GM11168 (cell line): ENCODE measurements around the gene SCN4A.
"Not testable (repeated sequence)": the region's sequence is repeated elsewhere in the genome, so short reads cannot be mapped to it uniquely, and the experiment has no call there.

Source experiments
- in situ Hi-C: fragments of 300-500 bp; cut with MboI; formaldehyde crosslinking; loops from one replicate; pipeline ENCODE4 v1.12.0; 2022; ENCODE audit warnings: low sequenced_read_pairs; ENCODE audit not compliant: unreplicated experiment

The SCN4A gene

GRCh38 chr17:63925615-63926014 is 47.1 kb downstream of the SCN4A start:
- in situ Hi-C loops: loop anchor here (25.0 kb wide), 1 partner anchor 212 kb away; the partner anchor contains the start of gene ERN1

GRCh38 chr17:63922402-63922801 is 50.3 kb downstream of the SCN4A start:
- in situ Hi-C loops: not testable (repeated sequence)

DNA sequence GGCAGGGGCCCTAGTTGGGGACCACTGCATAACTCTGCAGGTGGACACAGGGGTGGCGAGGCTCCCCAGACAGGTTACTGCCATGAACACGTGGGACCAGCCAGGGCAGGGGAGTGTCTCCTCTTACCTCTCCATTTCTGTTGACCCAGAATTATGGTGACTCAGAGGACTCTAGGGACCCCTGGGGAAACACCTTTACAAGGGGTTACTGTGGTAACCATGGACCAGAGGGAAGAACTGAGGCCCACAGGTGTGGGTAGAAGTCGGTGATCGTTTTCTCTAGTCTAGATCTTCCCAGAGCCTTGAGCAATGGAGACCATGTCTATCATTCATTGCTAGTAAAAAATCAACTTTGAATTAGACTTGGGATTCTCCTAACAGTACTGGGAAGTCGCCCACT is 51.9 kb downstream of the SCN4A start:
- in situ Hi-C loops: not testable (repeated sequence)

DNA sequence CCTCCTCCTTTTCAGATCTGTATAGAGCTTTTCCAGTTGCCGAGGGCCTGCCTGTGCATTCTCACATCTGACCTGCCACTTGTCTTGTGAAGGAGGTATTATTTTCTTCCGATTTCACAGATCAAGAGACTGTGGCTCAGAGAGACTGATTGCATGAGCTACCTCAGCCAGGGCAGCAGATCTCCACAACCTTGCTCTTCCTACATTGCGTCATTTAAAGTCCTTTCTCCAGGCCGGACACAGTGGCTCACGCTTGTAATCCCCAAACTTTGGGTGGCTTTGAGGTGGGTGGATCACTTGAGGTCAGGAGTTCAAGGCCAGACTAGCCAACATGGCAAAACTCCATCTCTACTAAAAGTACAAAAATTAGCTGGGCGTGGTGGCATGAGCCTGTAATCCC is 52.7 kb downstream of the SCN4A start:
- in situ Hi-C loops: not testable (repeated sequence)

DNA sequence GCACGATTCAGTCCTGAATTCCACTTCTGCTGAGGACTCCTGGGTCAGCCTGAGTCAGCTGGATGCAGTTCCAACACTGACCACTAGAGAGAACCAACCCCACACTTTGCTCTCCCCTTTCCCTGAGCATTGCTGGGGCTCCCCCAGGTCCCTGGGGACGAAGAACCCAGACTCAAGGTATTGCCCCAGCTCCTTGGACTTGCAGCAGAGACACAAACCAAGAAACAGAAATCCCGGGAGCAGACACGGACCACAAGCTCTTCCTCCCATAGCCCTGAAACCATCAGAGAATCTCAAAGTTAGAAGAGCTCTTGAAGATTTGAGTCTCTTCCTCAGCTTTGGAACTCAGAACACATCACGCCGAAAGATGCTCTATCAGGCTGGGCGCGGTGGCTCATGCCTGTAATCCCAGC is 53.4 kb downstream of the SCN4A start:
- in situ Hi-C loops: no loop called here

DNA sequence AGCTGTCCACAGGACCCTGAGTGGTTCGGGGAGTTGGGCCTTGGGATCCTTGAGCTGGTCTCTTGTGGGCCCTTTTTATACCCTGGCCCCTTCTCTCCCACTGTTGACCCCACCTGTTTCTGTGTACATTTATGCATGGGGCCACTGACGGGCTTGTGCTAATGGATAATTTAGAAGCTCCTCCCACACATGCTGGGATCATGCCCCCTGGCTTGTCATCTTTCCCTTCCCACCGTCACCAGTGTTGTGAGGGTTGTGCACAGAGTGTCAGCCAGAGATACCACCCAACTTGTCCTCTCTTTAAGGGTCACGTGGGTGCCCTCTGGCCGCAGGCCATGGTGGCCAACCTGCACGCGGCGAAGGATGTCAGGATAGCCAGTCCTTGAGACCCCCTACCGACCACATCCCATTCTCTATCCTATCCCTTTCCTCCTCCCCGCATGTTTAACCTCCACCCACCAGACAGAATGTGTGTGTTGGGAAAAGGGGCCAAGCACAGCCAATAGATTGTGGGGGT is 53.9 kb downstream of the SCN4A start, which contains the start of gene GH1:
TSS of gene GH1 (minus strand) at position 51 of the 517 bp plus-strand sequence. CDS start 63 bp downstream, outside the sequence.
- in situ Hi-C loops: not testable (repeated sequence)

GRCh38 chr17:63918305-63918704 is 54.4 kb downstream of the SCN4A start:
- in situ Hi-C loops: no loop called here

GRCh38 chr17:63917646-63918045 is 55.1 kb downstream of the SCN4A start:
- in situ Hi-C loops: no loop called here

DNA sequence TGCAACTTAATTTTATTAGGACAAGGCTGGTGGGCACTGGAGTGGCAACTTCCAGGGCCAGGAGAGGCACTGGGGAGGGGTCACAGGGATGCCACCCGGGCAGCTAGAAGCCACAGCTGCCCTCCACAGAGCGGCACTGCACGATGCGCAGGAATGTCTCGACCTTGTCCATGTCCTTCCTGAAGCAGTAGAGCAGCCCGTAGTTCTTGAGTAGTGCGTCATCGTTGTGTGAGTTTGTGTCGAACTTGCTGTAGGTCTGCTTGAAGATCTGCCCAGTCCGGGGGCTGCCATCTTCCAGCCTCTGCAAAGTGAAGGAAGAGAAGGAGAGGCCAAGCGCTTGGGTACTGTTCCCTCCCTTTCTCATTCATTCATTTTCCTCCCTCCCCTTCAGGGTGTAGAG is 55.5 kb downstream of the SCN4A start:
- in situ Hi-C loops: not testable (repeated sequence)

DNA sequence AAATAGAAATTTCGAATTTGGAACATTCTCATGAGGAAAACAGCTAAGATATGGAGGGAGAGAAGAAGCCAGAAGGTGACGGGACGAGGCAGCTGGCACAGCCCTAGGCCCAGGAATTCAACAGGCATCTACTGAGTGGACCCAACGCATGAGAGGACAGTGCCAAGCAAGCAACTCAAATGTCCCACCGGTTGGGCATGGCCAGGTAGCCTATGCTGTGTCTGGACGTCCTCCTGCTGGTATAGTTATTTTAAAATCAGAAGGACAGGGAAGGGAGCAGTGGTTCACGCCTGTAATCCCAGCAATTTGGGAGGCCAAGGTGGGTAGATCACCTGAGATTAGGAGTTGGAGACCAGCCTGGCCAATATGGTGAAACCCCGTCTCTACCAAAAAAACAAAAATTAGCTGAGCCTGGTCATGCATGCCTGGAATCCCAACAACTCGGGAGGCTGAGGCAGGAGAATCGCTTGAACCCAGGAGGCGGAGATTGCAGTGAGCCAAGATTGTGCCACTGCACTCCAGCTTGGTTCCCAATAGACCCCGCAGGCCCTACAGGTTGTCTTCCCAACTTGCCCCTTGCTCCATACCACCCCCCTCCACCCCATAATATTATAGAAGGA is 56.0 kb downstream of the SCN4A start:
- in situ Hi-C loops: no loop called here

DNA sequence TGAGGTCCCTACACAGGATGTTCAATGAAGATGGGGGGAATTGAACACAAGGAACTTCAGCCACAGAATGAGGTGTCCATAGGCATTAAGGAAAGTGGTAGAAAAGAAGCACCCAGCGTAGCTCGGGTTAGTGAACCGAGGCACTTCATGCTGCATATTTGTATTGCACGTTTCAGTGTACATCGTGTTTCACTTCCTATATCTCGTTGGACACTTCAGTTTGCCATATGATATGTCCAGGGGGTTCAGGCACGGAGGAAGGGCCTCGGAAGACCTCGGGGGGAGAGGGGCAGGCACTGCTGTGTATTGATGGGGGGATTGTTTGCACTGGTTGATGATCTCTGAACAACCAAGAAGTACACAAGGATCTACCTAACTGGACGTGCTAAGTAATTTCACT is 57.0 kb downstream of the SCN4A start:
- in situ Hi-C loops: not testable (repeated sequence)

DNA sequence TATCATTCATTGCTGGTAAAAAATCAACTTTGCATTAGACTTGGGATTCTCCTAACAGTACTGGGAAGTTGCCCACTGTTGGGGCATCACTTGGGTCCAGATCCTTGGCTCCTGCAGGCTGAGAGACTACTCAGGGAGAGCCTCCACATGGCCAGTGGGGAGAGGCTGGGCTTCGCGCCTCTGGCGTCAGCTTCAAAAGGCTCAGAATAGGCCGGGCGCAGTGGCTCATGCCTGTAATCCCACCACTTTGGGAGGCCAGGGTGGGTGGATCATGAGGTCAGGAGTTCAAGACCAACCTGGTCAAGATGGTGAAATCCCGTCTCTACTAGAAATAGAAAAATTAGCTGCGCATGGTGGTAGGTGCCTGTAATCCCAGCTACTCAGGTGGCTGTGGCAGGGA is 58.2 kb downstream of the SCN4A start:
- in situ Hi-C loops: no loop called here

GRCh38 chr17:63911657-63912100 is 61.0 kb downstream of the SCN4A start:
- in situ Hi-C loops: no loop called here

DNA sequence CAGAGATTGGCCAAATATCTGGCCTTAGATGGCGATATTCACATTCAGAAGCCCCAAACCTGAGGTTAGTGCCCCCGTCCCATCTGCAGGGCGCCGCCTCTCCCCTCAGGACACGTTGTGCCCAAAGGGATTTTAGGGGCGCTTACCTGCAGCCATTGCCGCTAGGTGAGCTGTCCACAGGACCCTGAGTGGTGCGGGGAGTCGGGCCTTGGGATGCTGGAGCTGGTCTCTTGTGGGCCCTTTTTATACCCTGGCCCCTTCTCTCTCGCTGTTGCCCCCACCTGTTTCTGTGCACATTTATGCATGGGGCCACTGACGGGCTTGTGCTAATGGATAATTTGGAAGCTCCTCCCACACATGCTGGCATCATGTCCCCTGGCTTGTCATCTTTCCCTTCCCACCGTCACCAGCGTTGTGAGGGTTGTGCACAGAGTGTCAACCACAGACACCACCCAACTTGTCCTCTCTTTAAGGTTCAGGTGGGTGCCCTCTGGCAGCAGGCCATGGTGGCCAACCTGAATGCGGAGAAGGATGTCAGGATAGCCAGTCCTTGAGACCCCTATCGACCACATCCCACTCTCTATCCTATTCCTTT is 61.6 kb downstream of the SCN4A start, which contains the start of gene CSHL1:
TSS of gene CSHL1 (minus strand) at position 218 of the 595 bp plus-strand sequence. CDS start at position 156, 62 bp downstream.
- in situ Hi-C loops: no loop called here

DNA sequence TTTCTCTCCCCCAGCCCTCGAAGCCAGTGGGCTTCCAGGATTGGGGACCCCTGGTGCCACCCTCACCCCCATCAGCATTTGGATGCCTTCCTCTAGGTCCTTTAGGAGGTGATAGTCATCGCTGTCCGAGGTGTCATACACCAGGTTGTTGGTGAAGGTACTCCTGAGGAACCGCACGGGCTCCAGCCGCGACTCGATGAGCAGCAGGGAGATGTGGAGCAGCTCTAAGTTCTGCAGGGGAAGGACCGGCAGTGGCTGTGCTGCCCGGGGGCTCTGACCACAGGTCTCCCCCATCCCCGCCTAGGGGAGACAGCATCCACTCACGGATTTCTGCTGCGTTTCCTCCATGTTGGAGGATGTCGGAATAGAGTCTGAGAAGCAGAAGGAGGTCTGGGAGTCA is 62.6 kb downstream of the SCN4A start:
- in situ Hi-C loops: no loop called here

DNA sequence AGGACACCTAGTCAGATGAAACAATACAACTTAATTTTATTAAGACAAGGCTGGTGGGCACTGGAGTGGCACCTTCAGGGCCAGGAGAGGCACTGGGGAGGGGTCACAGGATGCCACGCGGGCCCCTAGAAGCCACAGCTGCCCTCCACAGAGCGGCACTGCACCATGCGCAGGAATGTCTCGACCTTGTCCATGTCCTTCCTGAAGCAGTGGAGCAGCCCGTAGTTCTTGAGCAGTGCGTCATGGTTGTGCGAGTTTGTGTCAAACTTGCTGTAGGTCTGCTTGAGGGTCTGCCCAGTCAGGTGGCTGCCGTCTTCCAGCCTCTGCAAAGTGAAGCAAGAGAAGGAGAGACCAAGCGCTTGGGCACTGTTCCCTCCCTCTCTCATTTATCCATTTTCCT is 63.1 kb downstream of the SCN4A start:
- in situ Hi-C loops: not testable (repeated sequence)

DNA sequence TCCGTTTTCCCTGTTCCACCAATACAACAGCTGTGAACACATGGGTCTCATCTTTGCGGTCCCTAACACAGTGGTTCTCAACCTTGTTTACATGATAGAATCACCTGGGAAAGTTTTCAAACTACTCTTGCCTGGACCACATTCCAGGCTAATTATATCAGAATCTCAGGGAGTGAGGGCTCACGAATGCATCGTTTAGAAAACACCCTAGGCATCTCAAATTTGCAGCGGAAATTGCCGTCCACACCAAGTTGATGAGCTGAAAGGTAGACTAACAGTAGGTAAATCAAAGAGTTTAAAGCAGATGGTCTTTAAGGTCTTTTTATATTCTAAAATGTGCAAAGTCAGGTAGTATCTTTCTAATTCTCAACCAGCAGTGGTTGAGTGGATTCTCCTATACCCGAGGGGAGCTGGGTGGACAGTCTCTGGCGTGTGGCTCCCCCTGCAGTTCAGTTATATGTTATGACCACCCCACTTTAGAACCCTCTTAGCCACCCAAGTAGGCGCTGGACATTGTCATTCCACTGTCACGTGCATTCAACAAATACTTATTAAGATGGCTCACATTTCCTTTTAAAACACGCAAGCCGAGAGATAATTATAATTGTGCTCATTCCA is 65.4 kb downstream of the SCN4A start:
- in situ Hi-C loops: not testable (repeated sequence)

- in situ Hi-C loops: not testable (repeated sequence)
These were observed 67.9 kb downstream of the SCN4A start for GRCh38 chr17:63904796-63905195.

- in situ Hi-C loops: not testable (repeated sequence)
These were observed 68.9 kb downstream of the SCN4A start for GRCh38 chr17:63903787-63904201.

- in situ Hi-C loops: not testable (repeated sequence)
These were observed 70.7 kb downstream of the SCN4A start for GRCh38 chr17:63901971-63902370.
